Eye (tissue), 1 donor: ENCODE measurements around the gene GPR78.
"Not testable (repeated sequence)": the region's sequence is repeated elsewhere in the genome, so short reads cannot be mapped to it uniquely, and the experiment has no call there.

Experiments
- DNase-seq: peaks from one replicate; pipeline ENCODE4 v3.0.0-alpha.2; 2015

The GPR78 gene

DNA sequence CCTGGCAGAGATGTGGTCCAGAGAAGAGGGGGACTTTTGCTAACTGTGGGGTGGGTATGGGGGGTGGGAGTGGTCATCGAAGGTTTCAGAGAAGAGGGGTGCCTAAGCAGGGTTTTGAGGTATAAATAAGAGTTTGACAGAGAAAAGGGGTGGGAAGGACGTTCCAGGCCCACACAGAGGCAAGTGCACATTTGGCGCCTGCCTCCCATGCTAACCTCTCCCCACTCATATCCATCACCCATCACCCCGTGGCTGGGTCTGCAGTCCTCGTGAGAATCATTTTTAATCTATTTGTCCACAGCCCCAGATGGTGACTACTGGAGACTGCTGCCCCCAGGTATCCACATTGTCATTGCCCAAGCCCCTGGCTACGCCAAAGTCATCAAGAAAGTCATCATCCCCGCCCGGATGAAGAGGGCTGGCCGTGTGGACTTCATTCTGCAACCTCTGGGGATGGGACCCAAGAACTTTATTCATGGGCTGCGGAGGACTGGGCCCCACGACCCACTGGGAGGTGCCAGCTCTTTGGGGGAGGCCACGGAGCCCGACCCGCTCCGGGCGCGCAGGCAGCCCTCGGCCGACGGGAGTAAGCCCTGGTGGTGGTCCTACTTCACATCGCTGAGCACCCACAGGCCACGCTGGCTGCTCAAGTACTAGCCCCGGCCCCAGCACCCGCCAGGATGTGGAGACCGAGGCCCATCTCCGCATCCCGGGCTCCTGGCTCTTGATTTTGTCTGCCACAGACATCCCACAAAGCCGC lies 38.9 kb downstream of the GPR78 start:
- no peak for DNase-seq

GRCh38 chr4:8621135-8621534 lies 40.9 kb downstream of the GPR78 start:
- DNase-seq, result not testable (repeated sequence)

GRCh38 chr4:8624601-8625272 lies 44.5 kb downstream of the GPR78 start:
- DNase-seq, result not testable (repeated sequence)

DNA sequence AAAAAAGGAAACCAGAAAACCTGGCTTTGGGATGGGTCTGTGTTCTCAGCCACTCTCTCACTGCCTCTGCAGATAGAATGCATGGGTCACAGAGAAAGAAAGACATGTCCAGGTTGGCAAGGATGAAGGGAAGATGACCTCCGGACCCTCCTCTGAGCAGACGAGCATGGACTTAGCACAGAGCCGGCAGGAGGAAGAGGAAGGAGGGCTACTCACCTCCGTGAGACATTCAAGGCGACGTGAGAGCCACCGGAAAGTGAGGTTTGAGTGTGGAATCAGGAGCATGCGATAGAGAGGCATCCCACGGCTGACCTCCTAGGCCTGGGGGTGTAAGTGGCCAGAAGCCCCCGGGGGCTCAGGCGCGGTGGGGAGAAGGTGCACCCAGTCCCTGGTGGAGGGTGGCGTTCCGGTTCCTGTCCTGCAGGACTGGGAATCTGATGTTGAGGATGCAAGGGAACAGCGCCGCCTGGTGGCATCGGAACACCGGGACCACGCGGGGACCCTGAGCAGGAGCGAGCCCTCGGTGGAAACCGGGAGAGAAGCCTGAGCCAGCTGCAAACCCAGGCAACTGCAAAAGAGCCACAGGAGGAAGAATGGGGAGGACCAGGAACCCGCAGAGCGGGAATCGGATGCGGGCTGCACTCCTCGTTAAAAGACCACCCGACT lies 50.2 kb downstream of the GPR78 start:
- not testable (repeated sequence) for DNase-seq

DNA sequence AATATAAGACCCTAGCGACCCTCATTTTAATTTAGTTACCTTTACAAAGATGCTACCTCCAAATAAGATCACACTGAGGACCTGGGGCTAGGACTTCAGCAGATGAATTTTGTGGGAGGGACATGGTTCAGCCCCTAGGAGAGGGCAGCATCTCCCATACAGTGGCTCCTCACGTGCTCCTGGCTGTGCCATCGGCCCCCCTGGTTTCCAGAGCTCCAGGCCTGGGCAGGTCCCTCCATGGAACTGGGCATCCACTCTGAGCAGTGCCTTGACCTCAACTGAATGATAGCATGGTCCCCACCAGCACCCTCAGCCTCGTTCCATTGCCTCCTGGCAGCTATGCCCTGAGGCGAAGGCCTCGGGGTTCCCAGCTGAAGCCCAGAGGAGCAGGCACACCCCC lies 51.7 kb downstream of the GPR78 start:
- DNase-seq, result not testable (repeated sequence)

- DNase-seq, result not testable (repeated sequence)
Observed at GRCh38 chr4:8634773-8635172, 54.6 kb downstream of the GPR78 start.

GRCh38 chr4:8635897-8636554 lies 55.8 kb downstream of the GPR78 start:
- not testable (repeated sequence) for DNase-seq
